ENCODE results near the gene NCOR1. TPM values are rescaled to one million over a fixed set of nuclear protein-coding genes. Genes with fewer than 3 reads are reported as not detected.

Gene NCOR1
- total RNA-seq, 1 donor from 2014 or later = 108 TPM

GRCh38 chr17:15999974-16000827 lies 215.1 kb downstream of the NCOR1 start:
- no peak for DNase-seq (ENCODE audit: low spot score)
- peaks cover 4% of the 10 kb centered on the region for H3K9me3 Mint-ChIP-seq (ENCODE audit: low read depth)
- H3K27ac Mint-ChIP-seq (ENCODE audit: unreplicated experiment) = peak overlapping the region; percentile 89

DNA sequence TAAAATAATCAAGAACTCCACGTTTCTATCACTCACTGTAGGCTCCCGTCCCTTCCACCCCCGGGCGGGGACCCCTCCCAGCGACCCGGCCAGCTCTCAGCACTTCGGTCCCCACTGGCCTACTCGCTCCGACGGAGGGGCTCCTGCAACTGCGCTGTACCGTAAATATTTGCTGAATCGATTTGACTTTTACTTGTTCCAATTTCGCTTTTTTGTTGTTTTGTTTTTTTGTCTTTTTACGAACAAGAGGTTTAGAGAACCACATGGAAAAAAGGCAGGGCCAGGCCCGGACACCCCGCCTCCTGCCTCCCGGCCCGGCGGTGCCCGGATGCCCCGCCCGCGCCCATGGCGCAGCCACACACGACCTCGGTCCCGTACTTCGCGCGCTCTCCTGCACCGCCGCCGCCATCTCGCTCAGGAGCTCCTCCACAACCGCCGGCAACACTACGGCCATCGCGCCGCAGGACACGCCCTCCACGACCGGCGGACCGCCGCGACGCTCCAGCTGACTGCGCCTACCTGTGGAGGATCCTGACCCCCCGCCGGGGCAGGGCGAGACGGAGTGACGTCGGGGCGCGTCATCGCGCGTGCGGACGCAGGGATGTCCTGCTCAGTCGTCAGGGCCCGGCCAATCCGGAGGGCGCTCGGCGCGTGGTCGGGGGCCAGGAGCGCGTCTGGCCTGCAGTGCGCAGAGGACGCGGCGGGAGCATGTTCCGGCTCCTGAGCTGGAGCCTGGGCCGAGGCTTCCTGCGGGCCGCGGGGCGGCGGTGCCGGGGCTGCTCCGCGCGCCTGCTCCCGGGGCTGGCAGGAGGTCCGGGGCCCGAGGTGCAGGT lies 216.0 kb downstream of the NCOR1 start, which contains the start of the genes TTC19 and ZSWIM7:
Gene TTC19, plus strand, starts transcription at position 684 of the 833 bp plus-strand sequence. Its CDS starts 25 bp downstream, at position 709.
Gene ZSWIM7, minus strand, starts transcription at position 564 of the 833 bp plus-strand sequence. Its CDS starts 110 bp downstream, at position 454.
- Mint-ChIP-seq H3K9me3 (ENCODE audit: low read depth) (peaks cover 4% of the 10 kb centered on the region), H3K27me3 (ENCODE audit: low read depth) (no peaks in the 10 kb centered on the region), H3K36me3 (ENCODE audit: low read depth) (peaks cover 27% of the 10 kb centered on the region), H3K27ac (ENCODE audit: unreplicated experiment) (peak within 1 kb of the TSS; percentile 99), H3K4me1 (ENCODE audit: low read depth) (peaks cover 30% of the 10 kb centered on the region), H3K4me3 (ENCODE audit: unreplicated experiment) (peak within 1 kb of the TSS; percentile 90)
- TF ChIP-seq, protein P1, sequence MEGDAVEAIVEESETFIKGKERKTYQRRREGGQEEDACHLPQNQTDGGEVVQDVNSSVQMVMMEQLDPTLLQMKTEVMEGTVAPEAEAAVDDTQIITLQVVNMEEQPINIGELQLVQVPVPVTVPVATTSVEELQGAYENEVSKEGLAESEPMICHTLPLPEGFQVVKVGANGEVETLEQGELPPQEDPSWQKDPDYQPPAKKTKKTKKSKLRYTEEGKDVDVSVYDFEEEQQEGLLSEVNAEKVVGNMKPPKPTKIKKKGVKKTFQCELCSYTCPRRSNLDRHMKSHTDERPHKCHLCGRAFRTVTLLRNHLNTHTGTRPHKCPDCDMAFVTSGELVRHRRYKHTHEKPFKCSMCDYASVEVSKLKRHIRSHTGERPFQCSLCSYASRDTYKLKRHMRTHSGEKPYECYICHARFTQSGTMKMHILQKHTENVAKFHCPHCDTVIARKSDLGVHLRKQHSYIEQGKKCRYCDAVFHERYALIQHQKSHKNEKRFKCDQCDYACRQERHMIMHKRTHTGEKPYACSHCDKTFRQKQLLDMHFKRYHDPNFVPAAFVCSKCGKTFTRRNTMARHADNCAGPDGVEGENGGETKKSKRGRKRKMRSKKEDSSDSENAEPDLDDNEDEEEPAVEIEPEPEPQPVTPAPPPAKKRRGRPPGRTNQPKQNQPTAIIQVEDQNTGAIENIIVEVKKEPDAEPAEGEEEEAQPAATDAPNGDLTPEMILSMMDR (IDR thresholded peaks at IDR 0.05) = no peak
- DNase-seq (ENCODE audit: low spot score) = peak; percentile 97

More at GRCh38 chr17:15999974-16000827, 215.1 kb downstream of the NCOR1 start:
- Mint-ChIP-seq H3K4me1 (ENCODE audit: low read depth) (peaks cover 30% of the 10 kb centered on the region), H3K4me3 (ENCODE audit: unreplicated experiment) (peak overlapping the region; percentile 75), H3K27me3 (ENCODE audit: low read depth) (no peaks in the 10 kb centered on the region), H3K36me3 (ENCODE audit: low read depth) (peaks cover 32% of the 10 kb centered on the region)
- TF ChIP-seq, protein P1 (IDR thresholded peaks at IDR 0.05) = peak; percentile 33

DNA sequence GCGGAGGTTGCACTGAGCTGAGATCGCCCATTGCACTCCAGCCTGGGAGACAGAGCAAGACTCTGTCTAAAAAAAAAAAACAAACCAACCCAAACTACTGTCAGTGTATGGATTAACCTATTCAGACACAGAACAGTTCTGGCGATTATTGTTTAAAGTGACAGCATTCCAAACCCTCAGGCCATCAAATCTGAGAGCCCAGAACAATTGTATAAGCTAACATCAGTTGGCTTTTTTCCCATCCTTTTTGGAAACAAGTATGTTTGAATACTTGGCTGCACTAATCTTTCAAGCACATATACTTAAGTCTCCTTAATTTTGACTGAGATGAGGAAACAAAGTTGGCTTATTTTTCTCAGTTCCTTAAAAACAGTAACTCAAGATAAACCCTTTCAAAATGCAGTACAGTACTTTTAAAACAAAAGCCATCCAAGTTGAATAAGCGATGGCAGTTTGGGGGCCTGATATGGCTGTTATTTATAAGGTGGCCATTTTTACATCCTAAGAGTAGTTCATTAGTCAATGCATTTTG lies 217.2 kb downstream of the NCOR1 start:
- Mint-ChIP-seq H3K36me3 (ENCODE audit: low read depth) (peaks cover 22% of the 10 kb centered on the region), H3K27ac (ENCODE audit: unreplicated experiment) (peak overlapping the region; percentile 99), H3K4me3 (ENCODE audit: unreplicated experiment) (peak overlapping the region; percentile 90), H3K27me3 (ENCODE audit: low read depth) (no peaks in the 10 kb centered on the region), H3K9me3 (ENCODE audit: low read depth) (peaks cover 4% of the 10 kb centered on the region), H3K4me1 (ENCODE audit: low read depth) (peaks cover 30% of the 10 kb centered on the region)
- TF ChIP-seq, protein P1 (IDR thresholded peaks at IDR 0.05) = no peak
- no peak for DNase-seq (ENCODE audit: low spot score)

DNA sequence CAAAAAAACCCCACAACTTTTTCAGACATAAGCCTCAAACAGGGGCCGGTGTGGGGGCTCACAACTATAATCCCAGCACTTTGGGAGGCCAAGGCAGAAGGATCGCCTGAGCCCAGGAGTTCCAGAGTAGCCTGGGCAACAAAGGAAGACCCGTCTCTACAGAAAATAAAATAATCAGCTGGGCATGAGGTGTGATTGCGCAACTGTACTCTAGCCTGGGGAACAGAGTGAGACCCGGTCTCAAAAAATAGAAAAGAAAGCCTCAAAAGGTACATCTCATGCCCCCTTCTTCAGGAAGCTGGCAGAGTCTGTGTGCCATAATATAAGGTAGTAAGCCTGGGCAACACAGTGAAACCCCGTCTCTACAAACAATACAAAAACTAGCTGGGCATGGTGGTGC lies 219.0 kb downstream of the NCOR1 start:
- no peaks in the 10 kb centered on the region for H3K9me3 Mint-ChIP-seq (ENCODE audit: low read depth)
- TF ChIP-seq, protein P1 (IDR thresholded peaks at IDR 0.05) = no peak
- no peak for DNase-seq (ENCODE audit: low spot score)

More for the DNA sequence above, 219.0 kb downstream of the NCOR1 start:
- peaks cover 23% of the 10 kb centered on the region for H3K4me1 Mint-ChIP-seq (ENCODE audit: low read depth)
- no peaks in the 10 kb centered on the region for H3K27me3 Mint-ChIP-seq (ENCODE audit: low read depth)
- H3K27ac Mint-ChIP-seq (ENCODE audit: unreplicated experiment) = no peak overlapping the region
- H3K4me3 Mint-ChIP-seq (ENCODE audit: unreplicated experiment) = no peak overlapping the region
- peaks cover 9% of the 10 kb centered on the region for H3K36me3 Mint-ChIP-seq (ENCODE audit: low read depth)

Measured in chondrocyte (in vitro differentiated cells).